Vagina (tissue), 2 donors: ENCODE measurements around the gene GRSF1. TPM values are rescaled to one million over a fixed set of nuclear protein-coding genes. Genes with fewer than 3 reads are reported as not detected.

ENCODE experiments used
- DNase-seq, 2 donors: peaks; one replicate each; pipeline ENCODE4 v3.0.0-alpha.2; 2017; ENCODE audit errors: extremely low spot score in 2 of 2
- H3K27ac ChIP-seq: fragments of 200-600 bp; sonication (generic); one replicate; pipeline ENCODE4 v1.5.1; 2019
- H3K27me3 ChIP-seq: fragments of 200-600 bp; sonication (generic); one replicate; pipeline ENCODE4 v1.5.1; 2019
- H3K36me3 ChIP-seq, 2 donors: fragments of 200-600 bp; sonication (generic); one replicate each; pipeline ENCODE4 v1.5.1; 2017 to 2019
- H3K4me1 ChIP-seq: fragments of 200-600 bp; sonication (generic); one replicate; pipeline ENCODE4 v1.5.1; 2019
- H3K4me3 ChIP-seq, 2 donors: fragments of 200-600 bp; sonication (generic); 1 replicate in 1 of 2; 2 replicates in 1 of 2; pipeline ENCODE4 v1.5.1; 2016 to 2019
- H3K9me3 ChIP-seq: fragments of 200-600 bp; sonication (generic); one replicate; pipeline ENCODE4 v1.5.1; 2019
- POLR2A ChIP-seq, 2 donors: fragments of 450-650 bp; IDR thresholded peaks; one replicate each; pipeline ENCODE4 v1.6.1; 2017; ENCODE audit warnings: antibody characterized with exemption in 2 of 2, mild to moderate bottlenecking in 2 of 2, moderate library complexity in 2 of 2
- POLR2AphosphoS5 ChIP-seq, 2 donors: sonication (generic); formaldehyde crosslinking; IDR thresholded peaks; one replicate each; pipeline ENCODE4 v1.9.0; 2017; ENCODE audit warnings: antibody characterized with exemption in 2 of 2, mild to moderate bottlenecking in 2 of 2, low read depth in 1 of 2; ENCODE audit not compliant: insufficient read depth in 1 of 2
- intact Hi-C: fragments of 100-400 bp; cut with DNase I; formaldehyde crosslinking; loops from one replicate; pipeline ENCODE4 v1.15.1; 2023
- total RNA-seq: library from RNA; depleted of rRNA; stranded (reverse); fragments of >200 nt; gene quantifications from one replicate; pipeline ENCODE4 v1.2.3, GENCODE V29; 2016
- TF ChIP-seq, protein P1 (sequence below), 3 experiments: fragments of 450-650 bp in 2 of 3; fragments of 200-600 bp in 1 of 3; sonication (generic) in 1 of 3; IDR thresholded peaks; one replicate each; pipeline ENCODE4 v1.5.1; 2017 to 2019; ENCODE audit warnings: antibody characterized with exemption in 3 of 3, mild to moderate bottlenecking in 2 of 3, moderate library complexity in 2 of 3

The GRSF1 gene
- total RNA-seq, 1 donor from 2014 or later, result 35.1 TPM

DNA sequence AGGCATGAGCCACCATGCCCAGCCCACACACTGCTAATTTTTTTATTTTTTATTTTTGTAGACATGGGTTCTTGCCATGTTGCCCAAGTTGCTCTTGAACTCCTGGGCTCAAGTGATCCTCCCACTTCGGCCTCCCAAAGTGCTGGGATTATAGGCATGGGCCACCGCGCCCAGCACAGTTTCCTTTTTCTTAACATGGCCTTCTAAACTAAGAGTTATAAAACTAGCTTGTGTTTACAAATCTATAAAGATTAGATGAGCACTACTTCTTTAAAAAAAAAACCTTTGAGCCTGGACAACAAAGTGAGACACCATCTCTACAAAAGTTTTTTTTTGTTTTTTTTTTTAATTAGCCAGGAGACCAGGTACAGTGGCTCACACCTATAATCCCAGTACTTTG, 10.7 kb downstream of the GRSF1 start:
- H3K36me3 ChIP-seq, result peaks cover 3 to 92% of the 10 kb centered on the region in 2 donors
- TF ChIP-seq POLR2AphosphoS5 (IDR thresholded peaks at IDR 0.05; ENCODE audit: insufficient read depth in 1 of 2, low read depth in 1 of 2) (no peak), POLR2A (IDR thresholded peaks at IDR 0.05) (no peak)
- TF ChIP-seq, protein P1, sequence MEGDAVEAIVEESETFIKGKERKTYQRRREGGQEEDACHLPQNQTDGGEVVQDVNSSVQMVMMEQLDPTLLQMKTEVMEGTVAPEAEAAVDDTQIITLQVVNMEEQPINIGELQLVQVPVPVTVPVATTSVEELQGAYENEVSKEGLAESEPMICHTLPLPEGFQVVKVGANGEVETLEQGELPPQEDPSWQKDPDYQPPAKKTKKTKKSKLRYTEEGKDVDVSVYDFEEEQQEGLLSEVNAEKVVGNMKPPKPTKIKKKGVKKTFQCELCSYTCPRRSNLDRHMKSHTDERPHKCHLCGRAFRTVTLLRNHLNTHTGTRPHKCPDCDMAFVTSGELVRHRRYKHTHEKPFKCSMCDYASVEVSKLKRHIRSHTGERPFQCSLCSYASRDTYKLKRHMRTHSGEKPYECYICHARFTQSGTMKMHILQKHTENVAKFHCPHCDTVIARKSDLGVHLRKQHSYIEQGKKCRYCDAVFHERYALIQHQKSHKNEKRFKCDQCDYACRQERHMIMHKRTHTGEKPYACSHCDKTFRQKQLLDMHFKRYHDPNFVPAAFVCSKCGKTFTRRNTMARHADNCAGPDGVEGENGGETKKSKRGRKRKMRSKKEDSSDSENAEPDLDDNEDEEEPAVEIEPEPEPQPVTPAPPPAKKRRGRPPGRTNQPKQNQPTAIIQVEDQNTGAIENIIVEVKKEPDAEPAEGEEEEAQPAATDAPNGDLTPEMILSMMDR (IDR thresholded peaks at IDR 0.05), result no peak
- intact Hi-C loops, result no loop called here
- H3K27ac ChIP-seq, result no peak overlapping the region
- no peak overlapping the region for H3K4me3 ChIP-seq
- DNase-seq, result no peak
- no peaks in the 10 kb centered on the region for H3K4me1 ChIP-seq
- no peaks in the 10 kb centered on the region for H3K27me3 ChIP-seq
- no peaks in the 10 kb centered on the region for H3K9me3 ChIP-seq

DNA sequence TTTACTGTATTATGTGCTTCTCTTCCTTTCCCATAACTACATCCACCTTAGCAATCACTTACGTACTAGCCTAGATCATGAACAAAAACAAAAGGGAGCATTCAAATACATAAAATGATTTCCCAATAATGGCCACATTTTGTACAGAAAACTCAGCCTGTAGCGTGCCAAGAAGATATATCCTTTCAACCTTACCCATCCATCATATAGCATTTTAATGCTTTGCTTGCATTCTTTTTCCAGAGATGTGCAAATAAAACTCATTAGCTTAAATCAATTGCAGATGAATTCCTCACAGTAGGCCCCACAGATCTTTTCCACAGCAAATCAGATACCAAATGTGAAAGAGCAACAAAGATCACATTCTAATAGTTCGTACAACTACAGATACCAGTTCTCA, 20.8 kb downstream of the GRSF1 start:
- Histone ChIP-seq H3K27me3 (no peaks in the 10 kb centered on the region), H3K4me1 (no peaks in the 10 kb centered on the region), H3K9me3 (no peaks in the 10 kb centered on the region), H3K27ac (no peak overlapping the region), H3K4me3 (no peak overlapping the region), H3K36me3 (peaks cover 0 to 48% of the 10 kb centered on the region in 2 donors)
- intact Hi-C loops, result no loop called here
- TF ChIP-seq, protein P1 (IDR thresholded peaks at IDR 0.05), result no peak
- TF ChIP-seq POLR2A (IDR thresholded peaks at IDR 0.05), result no peak
- TF ChIP-seq POLR2AphosphoS5 (IDR thresholded peaks at IDR 0.05; ENCODE audit: insufficient read depth in 1 of 2, low read depth in 1 of 2), result no peak
- no peak for DNase-seq

DNA sequence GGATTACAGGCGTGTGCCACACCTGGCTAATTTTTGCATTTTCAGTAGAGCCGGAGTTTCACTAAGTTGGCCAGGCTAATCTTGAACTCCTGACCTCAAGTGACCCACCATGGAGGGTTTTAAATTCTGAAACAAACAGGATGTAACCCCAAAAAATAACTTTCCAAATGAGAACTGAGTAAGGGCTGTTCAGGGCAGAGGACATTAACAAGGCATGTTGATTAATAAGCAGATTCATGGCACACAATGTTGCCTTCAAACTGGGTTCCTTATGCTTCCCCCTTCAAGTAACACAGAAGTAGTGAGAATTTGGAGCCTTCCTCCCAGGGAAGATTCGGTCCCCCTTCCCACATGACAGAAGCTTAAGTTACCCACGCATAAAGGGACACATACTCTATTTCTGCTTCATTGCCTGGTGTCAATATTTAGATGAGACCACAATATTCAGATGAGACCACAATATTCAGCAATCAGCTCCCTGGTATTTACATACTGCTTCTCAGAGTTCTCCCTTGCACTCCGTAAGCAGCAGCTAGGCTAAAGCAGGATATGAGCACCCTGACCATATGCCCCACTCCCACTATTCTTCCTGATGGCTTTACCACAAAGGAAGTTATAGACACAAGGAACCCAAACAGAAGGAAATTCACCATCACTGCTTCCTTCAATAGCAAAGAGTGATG, 21.4 kb downstream of the GRSF1 start:
- no peak overlapping the region for H3K4me3 ChIP-seq
- H3K27ac ChIP-seq, result no peak overlapping the region
- no peaks in the 10 kb centered on the region for H3K9me3 ChIP-seq
- peaks cover 0 to 44% of the 10 kb centered on the region in 2 donors for H3K36me3 ChIP-seq
- no peak for DNase-seq
- intact Hi-C loops, result no loop called here
- H3K4me1 ChIP-seq, result no peaks in the 10 kb centered on the region
- TF ChIP-seq POLR2A (IDR thresholded peaks at IDR 0.05), result no peak
- no peak for TF ChIP-seq POLR2AphosphoS5 (IDR thresholded peaks at IDR 0.05; ENCODE audit: insufficient read depth in 1 of 2, low read depth in 1 of 2)
- TF ChIP-seq, protein P1 (IDR thresholded peaks at IDR 0.05), result no peak
- H3K27me3 ChIP-seq, result no peaks in the 10 kb centered on the region

DNA sequence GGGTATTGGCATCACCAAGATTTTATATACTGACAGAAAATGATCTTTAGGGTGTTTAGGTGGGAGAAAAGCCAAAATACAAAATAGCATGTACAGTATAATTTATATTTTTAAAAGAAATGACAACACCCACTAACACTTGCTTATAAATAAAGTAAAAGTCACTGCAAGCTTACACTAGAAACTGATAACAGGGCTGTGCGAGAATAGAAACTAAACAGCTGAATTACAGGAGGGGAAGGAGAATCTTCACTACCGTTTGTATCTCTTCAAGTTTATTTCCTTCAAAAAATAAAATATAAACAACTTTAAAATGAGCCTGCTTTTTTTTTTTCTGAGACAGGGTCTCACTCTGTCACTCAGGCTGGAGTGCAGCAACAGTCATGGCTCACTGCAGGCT, 22.8 kb downstream of the GRSF1 start:
- TF ChIP-seq POLR2A (IDR thresholded peaks at IDR 0.05), result no peak
- TF ChIP-seq, protein P1 (IDR thresholded peaks at IDR 0.05), result no peak
- TF ChIP-seq POLR2AphosphoS5 (IDR thresholded peaks at IDR 0.05; ENCODE audit: insufficient read depth in 1 of 2, low read depth in 1 of 2), result no peak
- H3K4me3 ChIP-seq, result no peak overlapping the region

GRCh38 chr4:70815370-70815769, 24.3 kb downstream of the GRSF1 start:
- no peaks in the 10 kb centered on the region for H3K27me3 ChIP-seq
- intact Hi-C loops, result no loop called here
- peaks cover 0 to 27% of the 10 kb centered on the region in 2 donors for H3K36me3 ChIP-seq
- DNase-seq, result no peak
- H3K27ac ChIP-seq, result no peak overlapping the region
- TF ChIP-seq POLR2AphosphoS5 (IDR thresholded peaks at IDR 0.05; ENCODE audit: insufficient read depth in 1 of 2, low read depth in 1 of 2), result no peak
- no peak for TF ChIP-seq POLR2A (IDR thresholded peaks at IDR 0.05)
- TF ChIP-seq, protein P1 (IDR thresholded peaks at IDR 0.05), result no peak
- H3K9me3 ChIP-seq, result no peaks in the 10 kb centered on the region
- no peak overlapping the region for H3K4me3 ChIP-seq
- H3K4me1 ChIP-seq, result no peaks in the 10 kb centered on the region

More for the DNA sequence above, 22.8 kb downstream of the GRSF1 start:
- intact Hi-C loops, result no loop called here
- peaks cover 0 to 30% of the 10 kb centered on the region in 2 donors for H3K36me3 ChIP-seq
- no peak overlapping the region for H3K27ac ChIP-seq
- no peaks in the 10 kb centered on the region for H3K9me3 ChIP-seq
- no peaks in the 10 kb centered on the region for H3K27me3 ChIP-seq
- H3K4me1 ChIP-seq, result no peaks in the 10 kb centered on the region
- no peak for DNase-seq
